ENCODE data around the gene TM9SF4.

DNA sequence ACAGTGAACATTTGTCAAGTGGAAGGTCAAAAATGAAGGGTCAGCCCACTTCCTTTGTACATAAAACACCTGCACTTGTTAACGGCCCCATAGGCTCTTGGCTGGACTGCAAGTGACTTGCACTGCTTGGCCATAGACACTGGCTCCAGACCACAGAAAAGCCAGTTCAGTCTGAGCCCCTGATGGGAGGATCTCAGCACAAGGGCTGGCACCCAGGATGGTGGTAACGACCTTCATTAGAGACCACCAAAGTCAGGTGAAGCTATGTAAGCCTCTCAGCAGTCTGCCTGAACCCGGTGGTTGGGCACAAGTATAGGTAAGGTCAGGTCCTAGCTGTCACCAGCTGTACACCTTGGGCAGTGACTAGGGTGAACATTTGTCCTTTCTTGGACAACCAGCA is 81.9 kb downstream of the TM9SF4 start:
- no peak for TF ChIP-seq EZH2 (IDR thresholded peaks at IDR 0.05; ENCODE audit: insufficient read depth, poor library complexity, severe bottlenecking)
- no peak for TF ChIP-seq EZH2phosphoT487 (IDR thresholded peaks at IDR 0.05; ENCODE audit: insufficient read depth, low read depth)
